HG03039 (cell line): ENCODE results near the gene SIL1.
"Not testable (repeated sequence)": the region's sequence is repeated elsewhere in the genome, so short reads cannot be mapped to it uniquely, and the experiment has no call there.

Experiments used
- ATAC-seq: cut with Tn5 transposase; IDR thresholded peaks from one replicate; pipeline ENCODE4 v1.9.1; 2021; ENCODE audit warnings: mild to moderate bottlenecking, moderate library complexity; ENCODE audit not compliant: unreplicated experiment

The SIL1 gene

DNA sequence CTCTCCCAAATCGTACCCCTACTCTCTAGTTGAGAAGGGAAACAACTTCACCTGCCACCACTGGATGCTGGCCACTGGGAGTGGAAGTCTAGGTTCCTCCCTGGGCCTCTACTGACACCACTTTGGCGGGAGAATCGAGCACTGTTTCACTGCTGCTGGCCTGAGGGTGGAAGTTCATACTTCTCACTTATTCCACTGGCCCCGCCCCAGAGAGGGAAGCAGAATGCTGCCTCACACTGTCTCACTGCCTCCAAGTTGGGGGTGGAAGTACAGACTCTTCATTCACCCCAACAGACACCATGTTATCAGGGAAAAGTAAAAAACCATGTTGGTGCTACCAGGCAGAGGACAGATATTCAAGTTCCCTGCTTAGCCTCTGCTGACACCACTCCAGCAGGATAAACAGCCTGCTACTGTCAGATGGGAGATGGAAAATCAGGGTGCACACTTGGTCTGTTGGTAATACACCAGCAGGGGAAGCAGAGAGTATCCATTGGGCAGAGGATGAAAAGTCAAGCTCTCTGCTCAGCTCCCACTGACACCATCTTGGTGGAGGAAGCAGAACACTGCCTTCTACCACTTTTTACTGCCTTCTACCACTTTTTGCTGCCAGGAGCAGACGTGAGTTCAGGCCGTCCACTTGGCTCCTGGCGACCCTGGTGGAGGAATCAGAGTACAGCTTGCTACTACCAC lies 159.4 kb downstream of the SIL1 start:
- no peak for ATAC-seq

DNA sequence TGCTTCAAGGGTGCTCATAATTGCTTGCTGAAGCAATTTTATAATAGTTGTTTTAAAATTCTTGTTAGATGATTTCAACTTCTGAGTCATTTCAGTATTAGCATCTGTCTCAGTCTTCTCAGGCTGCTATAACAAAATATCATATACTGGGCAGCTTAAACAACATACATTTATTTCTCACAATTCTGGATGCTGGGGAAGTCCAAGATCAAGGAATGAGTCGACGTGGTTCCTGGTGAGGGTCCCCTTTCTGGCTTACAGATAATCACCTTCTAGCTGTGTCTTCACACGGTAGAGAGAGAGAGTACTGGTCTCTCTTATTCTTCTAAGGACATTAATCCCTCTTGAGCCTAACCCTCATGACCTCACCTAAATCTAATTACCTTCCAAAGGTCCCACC lies 160.4 kb downstream of the SIL1 start:
- no peak for ATAC-seq

DNA sequence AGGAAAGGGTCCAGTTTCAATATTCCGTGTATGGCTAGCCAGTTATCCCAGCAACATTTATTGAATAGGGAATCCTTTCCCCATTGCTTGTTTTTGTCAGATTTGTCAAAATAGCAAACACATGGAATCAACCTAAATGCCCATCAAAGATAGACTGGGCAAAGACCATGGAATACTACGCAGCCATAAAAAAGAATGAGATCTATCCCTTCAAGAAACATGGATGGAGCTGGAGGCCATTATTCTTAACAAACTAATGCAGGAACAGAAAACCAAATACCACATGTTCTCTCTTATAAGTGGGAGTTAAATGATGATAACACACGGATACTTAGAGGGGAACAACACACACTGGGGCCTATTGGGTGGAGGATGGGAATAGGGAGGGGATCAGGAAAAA lies 161.8 kb downstream of the SIL1 start:
- not testable (repeated sequence) for ATAC-seq

DNA sequence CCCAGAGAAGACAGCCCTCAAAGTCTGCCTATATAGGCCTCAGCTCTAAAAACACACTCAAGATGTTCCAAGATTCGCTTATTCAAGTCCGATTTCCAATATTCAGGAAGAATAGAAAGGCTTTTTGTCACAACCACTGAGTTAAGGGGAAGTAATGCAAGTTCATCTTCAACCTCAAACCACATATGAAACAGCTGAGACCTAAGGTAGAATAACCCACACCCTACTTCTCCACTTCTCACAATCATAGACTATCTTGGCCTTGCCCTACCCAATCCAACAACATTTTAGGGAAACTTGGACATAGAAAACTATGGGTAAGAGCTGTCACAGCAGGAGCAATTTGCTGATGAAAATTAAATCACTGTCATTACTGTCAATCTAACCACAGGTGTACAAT lies 171.0 kb downstream of the SIL1 start:
- ATAC-seq: no peak

DNA sequence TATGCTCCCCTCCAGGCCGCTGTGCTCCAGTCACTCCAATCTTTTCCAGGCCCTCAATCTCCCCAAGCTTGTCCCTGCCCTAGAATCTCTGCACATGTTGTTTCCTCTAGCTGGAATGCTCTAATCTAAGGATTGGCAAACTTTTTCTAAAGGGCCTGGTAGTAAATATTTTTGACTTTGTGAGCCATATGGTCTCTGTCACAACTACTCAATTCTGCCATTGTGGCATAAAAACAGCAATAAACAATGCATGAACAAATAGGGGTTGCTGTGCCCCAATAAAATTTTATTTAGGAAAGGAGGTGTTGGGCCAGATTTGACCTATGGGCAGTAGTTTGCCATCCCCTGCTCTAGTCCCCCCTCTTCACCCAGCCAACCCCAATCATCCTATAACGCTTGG lies 172.5 kb downstream of the SIL1 start:
- no peak for ATAC-seq

DNA sequence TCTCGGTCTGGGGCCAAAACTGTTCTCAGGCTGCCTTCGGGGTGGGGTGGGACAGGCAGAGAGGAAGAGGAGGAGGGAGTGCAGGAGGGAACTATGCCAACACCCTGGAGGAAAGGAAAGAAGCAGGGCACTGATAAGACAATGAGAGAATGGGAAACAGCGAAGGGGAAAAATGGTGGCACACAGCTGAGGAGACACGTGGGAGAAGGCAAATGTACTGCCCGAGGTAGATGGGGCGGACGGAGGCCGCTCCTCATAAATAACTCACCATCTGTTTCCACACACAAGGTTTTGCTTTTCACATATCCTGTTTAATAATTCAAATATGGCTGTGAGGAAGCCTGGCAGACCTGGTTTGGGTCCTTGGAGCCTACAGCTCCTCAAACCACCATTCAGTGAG lies 174.9 kb downstream of the SIL1 start:
- ATAC-seq: no peak

DNA sequence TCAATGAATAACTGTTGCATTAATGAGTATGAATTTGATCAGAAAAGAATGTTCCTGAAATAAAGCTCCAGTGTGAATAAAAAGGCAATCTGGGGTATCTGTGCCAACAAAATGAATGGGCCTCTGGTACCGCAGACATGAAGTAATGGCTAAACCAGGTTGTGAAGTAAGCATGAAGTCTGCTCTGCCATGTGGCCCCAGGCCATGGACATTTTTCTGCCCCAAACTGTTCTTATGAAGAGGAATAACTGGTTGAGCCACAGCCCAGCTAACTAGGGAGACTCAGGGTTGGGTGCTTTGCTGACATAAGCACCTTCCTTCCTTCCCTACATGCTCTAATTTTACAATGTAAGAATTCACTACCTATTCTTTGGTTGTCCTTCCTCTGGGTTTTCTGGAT lies 175.6 kb downstream of the SIL1 start:
- ATAC-seq: no peak

DNA sequence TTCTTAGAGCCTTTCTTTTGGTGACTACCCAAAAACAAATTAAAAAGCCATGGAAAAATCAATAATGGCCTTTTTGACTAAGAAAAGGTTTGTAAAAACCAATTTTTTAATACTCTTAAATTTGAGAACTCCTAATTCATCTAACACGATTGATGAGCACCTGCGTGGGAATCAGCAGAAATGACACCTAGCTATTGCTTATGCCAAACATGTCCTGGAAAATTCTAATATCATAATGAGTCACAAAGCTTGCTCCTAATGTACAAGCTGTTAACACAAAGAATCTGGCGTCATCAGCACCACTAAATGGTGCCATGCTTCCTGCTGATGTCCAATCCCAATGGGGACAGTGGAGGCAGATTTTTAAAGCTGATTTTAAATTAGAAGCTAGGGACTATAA lies 176.8 kb downstream of the SIL1 start:
- ATAC-seq: no peak

DNA sequence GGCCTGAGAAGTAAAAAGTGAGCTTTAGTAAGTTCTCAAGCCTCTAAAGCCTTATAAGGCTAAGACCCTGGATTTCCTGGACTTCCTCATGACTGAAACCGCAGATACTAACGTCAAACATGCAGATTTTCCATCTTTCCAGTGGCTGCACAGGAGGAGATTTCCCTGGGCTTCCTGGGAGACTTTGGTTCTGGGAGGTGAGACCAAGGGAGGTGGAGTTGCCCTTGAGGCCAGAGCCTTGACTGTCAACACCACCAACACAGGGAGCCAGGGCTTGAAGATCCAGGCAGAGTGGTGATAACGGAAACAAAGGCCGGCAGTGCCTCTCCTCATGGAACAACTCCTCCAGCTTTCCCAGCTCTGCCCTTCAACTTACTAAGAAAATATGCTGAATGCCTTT lies 178.3 kb downstream of the SIL1 start:
- no peak for ATAC-seq

DNA sequence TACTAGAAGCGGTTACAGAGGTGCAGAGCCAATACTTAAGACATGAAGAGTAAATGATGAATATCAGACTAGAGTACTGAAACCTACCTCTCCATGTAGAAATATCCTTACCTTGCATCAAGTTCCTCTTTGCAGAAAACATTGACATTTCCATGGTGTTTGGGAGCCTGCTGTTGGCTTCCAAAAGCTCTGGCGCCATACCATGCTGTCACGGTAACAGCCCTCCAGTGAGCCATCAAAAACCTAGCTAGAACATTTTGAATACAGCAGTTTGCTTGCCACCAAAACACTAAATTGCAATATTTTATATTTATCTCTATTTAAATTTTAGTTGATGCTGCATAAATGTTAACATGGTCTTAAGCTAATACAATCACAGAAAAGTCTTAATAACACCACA lies 179.0 kb downstream of the SIL1 start:
- no peak for ATAC-seq

DNA sequence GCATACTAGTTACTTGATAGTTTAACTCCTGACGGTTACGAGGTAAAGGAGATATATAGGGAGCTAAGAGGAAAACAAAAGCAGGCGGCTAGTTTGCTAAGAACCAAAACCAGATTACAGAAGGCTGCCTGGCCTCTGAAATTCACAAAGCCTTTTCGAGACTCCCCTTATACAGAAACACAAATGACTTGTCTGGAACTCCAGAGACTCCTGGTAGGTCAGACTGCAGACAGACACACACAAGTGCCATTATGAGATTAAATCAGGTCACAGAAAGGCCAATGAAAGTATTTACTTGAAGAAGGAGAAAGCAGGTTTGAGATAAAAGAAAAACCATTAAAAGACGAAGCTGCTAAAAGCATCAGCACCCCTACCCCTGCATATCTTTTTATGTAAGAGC lies 180.5 kb downstream of the SIL1 start:
- no peak for ATAC-seq

DNA sequence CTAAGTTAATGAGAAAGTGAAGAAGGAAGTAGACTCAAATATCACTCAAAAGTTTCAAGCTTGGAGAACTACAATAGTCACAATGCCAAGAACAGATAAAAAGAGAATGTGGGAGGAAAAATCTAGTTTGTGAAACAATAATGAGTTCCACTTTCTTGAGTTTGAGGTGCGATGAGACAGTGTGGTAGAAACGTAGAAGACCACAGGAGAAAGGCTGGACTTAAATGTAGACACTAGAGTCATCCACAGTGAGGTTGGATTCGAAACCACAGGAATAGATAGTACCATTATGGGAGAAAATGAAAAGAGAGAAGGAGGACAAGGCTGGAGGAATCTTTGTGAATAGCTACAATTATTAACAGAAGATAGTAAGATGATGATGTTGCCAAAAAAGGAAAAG lies 182.0 kb downstream of the SIL1 start:
- no peak for ATAC-seq

DNA sequence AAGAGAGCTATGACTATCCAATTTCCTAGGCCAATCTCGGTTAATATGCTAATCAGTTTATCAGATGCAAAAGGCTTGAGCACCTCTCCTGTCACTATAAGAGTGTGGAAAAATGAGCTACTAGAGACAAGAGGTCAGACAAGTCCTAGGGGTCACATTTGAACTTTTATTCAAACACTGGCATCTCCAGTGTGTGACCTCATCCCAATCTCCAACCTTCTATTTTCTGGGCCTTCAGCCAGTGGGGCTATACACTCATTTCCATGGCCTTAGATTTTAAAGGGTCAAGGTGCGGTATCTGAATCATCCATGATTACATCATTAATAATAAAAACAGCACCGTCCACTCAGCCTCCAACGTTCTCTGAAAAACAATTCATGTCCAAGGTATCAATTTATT lies 183.4 kb downstream of the SIL1 start:
- ATAC-seq: no peak

DNA sequence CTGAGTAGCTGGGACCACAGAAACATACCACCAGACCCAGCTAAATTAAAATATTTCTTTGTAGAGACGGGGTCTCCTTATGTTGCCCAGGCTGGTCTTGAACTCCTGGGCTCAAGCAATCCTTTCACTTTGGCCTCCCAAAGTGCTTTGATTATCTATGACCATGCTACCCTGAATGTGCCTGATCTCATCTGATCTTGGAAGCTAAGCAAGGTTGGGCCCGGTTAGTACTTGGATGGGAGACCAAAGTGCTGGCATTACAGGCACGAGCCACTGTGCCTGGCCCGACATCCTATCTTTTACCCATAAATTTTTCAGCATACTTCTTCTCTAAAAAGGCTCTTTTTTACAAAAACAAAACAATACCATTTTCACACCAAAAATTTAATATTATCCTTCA lies 186.0 kb downstream of the SIL1 start:
- no peak for ATAC-seq

DNA sequence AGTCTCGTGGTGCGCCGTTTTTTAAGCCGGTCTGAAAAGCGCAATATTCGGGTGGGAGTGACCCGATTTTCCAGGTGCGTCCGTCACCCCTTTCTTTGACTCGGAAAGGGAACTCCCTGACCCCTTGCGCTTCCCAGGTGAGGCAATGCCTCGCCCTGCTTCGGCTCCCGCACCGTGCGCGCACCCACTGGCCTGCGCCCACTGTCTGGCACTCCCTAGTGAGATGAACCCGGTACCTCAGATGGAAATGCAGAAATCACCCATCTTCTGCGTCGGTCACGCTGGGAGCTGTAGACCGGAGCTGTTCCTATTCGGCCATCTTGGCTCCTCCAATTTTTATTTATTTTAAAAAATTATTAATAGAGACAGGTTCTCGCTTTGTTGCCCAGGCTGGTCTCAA lies 187.0 kb downstream of the SIL1 start:
- ATAC-seq: not testable (repeated sequence)

DNA sequence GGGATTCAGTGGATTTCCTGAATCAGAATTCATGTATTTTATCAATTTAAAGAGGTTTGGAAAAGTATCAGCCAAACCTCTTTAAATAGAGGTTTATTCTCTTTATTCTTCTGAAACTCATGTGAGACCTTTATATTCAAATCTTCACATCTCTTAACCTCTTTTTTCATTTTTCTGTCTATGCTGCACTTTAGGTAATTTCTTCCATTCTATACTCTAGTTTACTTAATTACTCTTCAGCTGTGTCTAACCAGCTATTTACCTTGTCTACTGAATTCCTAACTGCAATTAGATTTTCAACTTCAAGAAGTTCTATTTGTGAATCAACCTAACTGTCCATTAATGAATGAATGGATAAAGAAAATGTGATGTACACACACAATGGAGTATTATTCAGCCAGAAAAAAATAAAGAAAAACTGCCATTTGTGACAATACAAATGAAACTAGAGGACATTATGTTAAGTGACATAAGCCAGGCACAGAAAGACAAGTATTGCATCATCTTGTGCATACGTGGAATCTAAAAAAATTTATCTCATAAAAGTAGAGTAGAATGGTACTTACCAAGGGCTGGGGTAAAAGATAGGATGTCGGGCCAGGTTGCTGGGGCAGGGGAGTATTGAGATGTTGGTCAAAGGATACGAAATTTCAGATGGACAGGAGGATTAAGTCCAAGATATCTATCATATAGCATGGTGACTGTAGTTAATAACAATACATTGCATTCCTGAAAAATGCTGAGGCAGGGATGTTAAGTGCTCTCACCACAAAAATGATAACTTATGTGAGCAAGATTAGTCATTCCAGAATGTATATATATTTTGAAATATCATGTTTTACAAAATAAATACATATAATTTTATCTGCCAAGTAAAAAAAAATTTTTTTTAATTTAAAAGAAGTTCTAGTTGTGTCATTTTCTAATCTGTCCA lies 193.5 kb downstream of the SIL1 start:
- ATAC-seq: no peak

DNA sequence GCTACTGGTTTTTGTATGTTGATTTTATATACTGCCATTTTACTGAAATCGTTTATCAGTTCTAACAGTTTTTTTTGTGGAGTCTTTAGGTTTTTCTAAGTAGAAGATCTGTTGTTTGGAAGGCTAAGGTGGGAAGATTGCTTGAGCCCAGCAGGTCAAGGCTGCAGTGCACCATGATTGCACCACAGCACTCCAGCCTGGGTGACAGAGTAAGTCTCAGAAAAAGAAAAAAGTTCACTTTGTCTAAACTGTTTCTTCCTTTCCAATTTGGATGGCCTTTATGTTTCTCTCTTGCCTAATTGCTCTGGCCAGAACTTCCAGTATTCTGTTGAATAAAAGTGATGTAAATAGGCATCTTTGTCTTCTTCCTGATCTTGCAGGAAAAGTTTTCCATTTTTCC lies 198.5 kb downstream of the SIL1 start:
- ATAC-seq: no peak

DNA sequence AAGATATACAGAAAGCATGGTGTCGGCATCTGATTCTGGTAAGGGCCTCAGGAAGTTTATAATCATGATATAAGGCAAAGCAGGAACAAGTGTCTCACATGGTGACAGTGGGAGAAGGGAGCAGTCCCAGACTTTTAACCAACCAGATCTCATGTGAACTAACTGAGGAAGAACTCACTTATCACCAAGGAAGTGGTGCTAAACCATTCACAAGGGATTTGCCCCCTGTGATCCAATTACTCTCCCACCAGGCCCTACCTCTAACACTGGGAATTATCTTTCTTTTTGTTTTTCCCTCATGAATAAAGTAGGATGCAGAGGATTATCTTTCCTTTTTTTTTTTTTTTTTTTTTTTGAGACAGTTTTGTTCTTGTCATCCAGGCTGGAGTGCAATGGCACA lies 199.6 kb downstream of the SIL1 start:
- ATAC-seq: no peak

DNA sequence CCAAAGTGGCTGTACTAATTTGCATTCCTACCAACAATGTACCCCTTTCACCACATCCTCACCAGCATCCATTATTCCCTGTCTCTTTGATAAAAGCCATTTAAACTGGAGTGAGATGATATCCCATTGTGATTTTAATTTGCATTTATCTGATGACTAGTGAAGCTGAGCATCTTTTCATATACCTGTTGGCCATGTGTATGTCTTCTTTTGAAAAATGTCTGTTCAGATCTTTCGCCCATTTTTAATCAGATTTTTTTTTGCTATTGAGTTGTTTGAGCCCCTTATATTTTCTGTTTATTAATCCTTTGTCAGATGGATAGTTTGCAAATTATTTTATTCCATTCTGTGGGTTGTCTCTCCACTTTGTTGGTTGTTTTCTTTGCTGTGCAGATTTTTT lies 202.0 kb downstream of the SIL1 start:
- no peak for ATAC-seq

DNA sequence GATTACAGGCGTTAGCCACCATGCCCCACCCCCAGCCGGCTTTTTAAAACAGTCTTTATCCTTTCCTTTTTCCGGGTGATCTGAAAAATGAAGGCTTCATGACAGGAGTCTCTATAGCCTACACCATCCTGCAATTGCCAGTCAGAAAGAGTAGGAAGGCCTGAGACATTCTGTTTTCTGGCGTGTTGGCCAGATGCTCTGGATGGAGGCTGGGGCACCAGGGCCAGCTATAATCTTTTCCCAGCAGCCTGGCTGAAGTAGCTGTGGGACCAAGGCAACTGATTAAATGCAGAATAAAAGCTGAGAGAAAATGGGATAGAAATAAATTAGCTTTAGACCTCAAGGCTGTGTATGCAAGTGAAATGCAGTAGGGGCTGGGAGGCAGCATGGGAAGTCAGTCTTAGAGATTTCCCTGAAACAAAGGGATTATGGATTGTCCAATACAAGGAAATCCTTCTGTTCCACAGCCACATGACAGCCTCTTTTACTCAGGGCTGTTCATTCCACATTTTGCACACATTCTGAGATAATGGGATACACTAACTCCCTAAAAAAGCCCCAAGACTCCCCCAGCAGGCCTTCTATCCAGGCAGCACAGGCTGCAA lies 207.1 kb downstream of the SIL1 start:
- no peak for ATAC-seq

DNA sequence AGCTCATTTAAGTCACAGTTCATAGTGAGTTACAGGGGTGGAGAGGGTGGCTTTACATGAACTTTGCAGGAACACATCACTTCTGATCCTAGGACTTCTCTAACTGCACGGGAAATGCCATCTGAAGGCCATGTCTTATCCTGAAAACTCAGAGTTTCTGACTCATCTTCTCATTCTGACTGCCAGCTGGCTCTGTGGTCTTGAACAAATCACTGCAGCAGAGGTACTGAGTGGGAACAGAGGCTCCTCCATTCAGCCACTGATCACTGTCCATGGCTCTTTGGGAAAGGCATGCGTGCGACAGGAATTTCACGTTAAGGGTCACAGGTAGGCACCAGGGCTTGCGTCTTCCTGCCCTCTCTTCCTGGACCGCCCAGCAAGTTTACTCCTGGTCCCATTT lies 208.4 kb downstream of the SIL1 start:
- ATAC-seq: no peak

DNA sequence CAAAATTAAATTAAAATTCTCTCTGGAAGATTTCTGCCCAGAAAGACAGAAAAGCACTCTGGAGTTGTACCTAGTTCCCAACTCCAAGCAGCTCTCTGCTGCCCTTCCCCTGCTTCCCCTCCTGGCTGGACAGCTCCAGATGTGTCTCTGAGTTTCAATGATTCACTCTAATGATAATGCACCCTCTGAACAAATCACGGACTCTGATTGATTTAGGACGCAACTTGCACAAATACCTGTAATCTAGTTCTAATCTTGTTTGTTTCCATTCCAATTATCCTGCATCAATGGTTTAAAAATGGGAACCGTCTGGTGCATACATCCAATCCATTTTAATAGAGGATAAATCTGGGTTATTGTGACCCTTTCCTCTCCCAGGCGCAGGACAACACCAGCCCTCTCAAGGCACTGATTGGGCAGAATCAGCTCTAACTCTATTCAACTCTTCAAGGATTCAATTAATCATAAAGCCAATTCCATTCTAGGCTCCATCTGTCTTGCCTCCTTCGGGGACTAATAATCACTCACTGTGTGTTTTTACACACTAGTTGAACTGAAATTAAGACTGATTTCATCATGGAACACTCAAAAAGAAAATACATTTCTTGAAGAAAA lies 211.9 kb downstream of the SIL1 start:
- no peak for ATAC-seq
